Sigmoid colon (tissue), 4 donors: ENCODE results near the gene NCF4.

Experiments
- CTCF ChIP-seq, 4 experiments: fragments of 450-650 bp in 3 of 4; fragments of 200-600 bp in 1 of 4; IDR thresholded peaks; one replicate each; pipeline ENCODE4 v1.5.1; 2016 to 2019; ENCODE audit warnings: antibody characterized with exemption in 4 of 4, mild to moderate bottlenecking in 3 of 4, moderate library complexity in 2 of 4
- EP300 ChIP-seq, 4 donors: sonication (generic); formaldehyde crosslinking; IDR thresholded peaks; one replicate each; pipeline ENCODE4 v1.6.1; 2017; ENCODE audit warnings: antibody characterized with exemption in 4 of 4

- TF ChIP-seq CTCF (IDR thresholded peaks at IDR 0.05) (no peak), EP300 (IDR thresholded peaks at IDR 0.05) (no peak)
These were observed 1.8 kb upstream of the NCF4 start for GRCh38 chr22:36858966-36859365.
